ENCODE results near the gene FRMD1. TPM values are rescaled to one million over a fixed set of nuclear protein-coding genes. Genes with fewer than 3 reads are reported as not detected.

FRMD1 gene
- polyA plus RNA-seq, 3 donors = not detected

DNA sequence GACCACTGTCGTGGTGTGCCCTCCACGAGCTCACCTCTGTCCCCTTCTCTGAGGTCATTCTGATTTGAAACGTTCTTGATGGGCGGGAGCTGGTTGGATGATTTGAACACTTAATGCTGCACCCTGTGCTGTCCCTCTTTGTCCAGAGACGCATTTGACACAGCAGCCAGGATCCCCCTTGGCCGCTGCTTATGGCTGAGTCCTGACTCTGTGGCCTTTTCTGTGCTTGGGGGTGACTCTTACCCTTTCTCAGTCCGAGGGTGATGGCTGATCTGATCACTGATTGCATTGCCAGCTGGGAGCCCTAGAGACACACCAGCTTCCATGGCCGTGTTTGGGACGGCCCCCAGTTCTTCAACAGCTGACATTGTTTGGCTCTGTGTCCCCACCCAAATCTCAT, 43.5 kb upstream of the FRMD1 start:
- no peaks in the 10 kb centered on the region for H3K4me1 Mint-ChIP-seq
- H3K27ac Mint-ChIP-seq = no peak overlapping the region
- H2AFZ ChIP-seq (ENCODE audit: insufficient read depth, low read depth, low read length, poor library complexity, severe bottlenecking) = no peak overlapping the region
- H3K9me3 Mint-ChIP-seq = peaks cover 0 to 16% (median 8%) of the 10 kb centered on the region in 7 donors
- no peak overlapping the region for H3K4me3 Mint-ChIP-seq
- H3K4me2 ChIP-seq (replicated peaks; ENCODE audit: extremely low read depth, low read length, poor library complexity, severe bottlenecking) = no peak overlapping the region
- no peak overlapping the region for H3K9ac ChIP-seq (ENCODE audit: insufficient read depth, low read length, poor library complexity, severe bottlenecking)
- H3K36me3 Mint-ChIP-seq = no peaks in the 10 kb centered on the region
- H3K27ac ChIP-seq (ENCODE audit: low read depth in 1 of 2, low read length in 2 of 2) = no peak overlapping the region
- H3K4me3 ChIP-seq (replicated peaks in 1 of 3; ENCODE audit: low read depth in 2 of 3, low read length in 3 of 3) = no peak overlapping the region
- H3K27me3 Mint-ChIP-seq (ENCODE audit: low read depth in 3 of 3) = peaks cover 0 to 2% (median 1%) of the 10 kb centered on the region in 3 donors
- H3K27me3 ChIP-seq (ENCODE audit: control insufficient read depth in 2 of 2, insufficient read depth in 2 of 2, low read length in 2 of 2) = no peaks in the 10 kb centered on the region
- no peaks in the 10 kb centered on the region for H4K20me1 ChIP-seq (ENCODE audit: insufficient read depth, low read length)
- peaks cover 0 to 20% of the 10 kb centered on the region in 2 donors for H3K9me3 ChIP-seq (replicated peaks in 1 of 2; ENCODE audit: control insufficient read depth in 1 of 2, insufficient read depth in 1 of 2, low read length in 2 of 2)
- H3K4me1 ChIP-seq (ENCODE audit: control insufficient read depth in 1 of 2, insufficient read depth in 2 of 2, low read length in 2 of 2) = no peaks in the 10 kb centered on the region
- intact Hi-C loops (cut with micrococcal nuclease) = no loop called here
- H3K79me2 ChIP-seq (ENCODE audit: insufficient read depth, low read length) = no peaks in the 10 kb centered on the region
- TF ChIP-seq, protein P1, sequence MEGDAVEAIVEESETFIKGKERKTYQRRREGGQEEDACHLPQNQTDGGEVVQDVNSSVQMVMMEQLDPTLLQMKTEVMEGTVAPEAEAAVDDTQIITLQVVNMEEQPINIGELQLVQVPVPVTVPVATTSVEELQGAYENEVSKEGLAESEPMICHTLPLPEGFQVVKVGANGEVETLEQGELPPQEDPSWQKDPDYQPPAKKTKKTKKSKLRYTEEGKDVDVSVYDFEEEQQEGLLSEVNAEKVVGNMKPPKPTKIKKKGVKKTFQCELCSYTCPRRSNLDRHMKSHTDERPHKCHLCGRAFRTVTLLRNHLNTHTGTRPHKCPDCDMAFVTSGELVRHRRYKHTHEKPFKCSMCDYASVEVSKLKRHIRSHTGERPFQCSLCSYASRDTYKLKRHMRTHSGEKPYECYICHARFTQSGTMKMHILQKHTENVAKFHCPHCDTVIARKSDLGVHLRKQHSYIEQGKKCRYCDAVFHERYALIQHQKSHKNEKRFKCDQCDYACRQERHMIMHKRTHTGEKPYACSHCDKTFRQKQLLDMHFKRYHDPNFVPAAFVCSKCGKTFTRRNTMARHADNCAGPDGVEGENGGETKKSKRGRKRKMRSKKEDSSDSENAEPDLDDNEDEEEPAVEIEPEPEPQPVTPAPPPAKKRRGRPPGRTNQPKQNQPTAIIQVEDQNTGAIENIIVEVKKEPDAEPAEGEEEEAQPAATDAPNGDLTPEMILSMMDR (IDR thresholded peaks at IDR 0.05) = no peak
- DNase-seq = no peak
- H3K36me3 ChIP-seq (replicated peaks in 1 of 2; ENCODE audit: control insufficient read depth in 1 of 2, insufficient read depth in 2 of 2, low read length in 2 of 2) = no peaks in the 10 kb centered on the region
- 88% methylated on average over 9 of the region's 9 CpGs for WGBS (ENCODE audit: insufficient coverage)

DNA sequence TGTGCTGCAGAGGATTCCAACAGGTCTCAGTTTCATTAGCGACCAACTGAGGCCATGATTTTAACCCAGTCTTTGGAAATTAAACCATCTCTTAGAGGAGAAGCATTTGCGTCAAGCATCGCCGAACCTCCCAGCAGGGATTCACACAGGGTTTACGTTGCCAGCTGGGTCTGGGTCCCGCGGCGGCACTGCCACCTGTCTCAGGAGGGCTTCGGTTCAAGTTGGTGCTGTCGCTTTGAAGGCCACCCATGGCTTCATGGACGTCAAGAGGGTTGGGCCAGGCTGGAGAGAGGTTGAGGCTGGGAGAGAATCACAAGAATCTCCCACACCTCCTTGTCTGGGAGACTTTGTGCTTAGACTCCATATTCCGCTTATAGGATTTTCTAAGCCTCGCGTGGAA, 43.0 kb upstream of the FRMD1 start:
- Mint-ChIP-seq H3K27ac (no peak overlapping the region), H3K4me1 (no peaks in the 10 kb centered on the region)

More for the DNA sequence above, 43.0 kb upstream of the FRMD1 start:
- WGBS (ENCODE audit: insufficient coverage) = 97% methylated on average over 8 of the region's 14 CpGs
- H3K4me1 ChIP-seq (ENCODE audit: control insufficient read depth in 1 of 2, insufficient read depth in 2 of 2, low read length in 2 of 2) = no peaks in the 10 kb centered on the region
- H3K27me3 ChIP-seq (ENCODE audit: control insufficient read depth in 2 of 2, insufficient read depth in 2 of 2, low read length in 2 of 2) = no peaks in the 10 kb centered on the region
- no peak overlapping the region for H2AFZ ChIP-seq (ENCODE audit: insufficient read depth, low read depth, low read length, poor library complexity, severe bottlenecking)
- no peak for DNase-seq
- no peaks in the 10 kb centered on the region for H3K36me3 Mint-ChIP-seq
- TF ChIP-seq, protein P1 (IDR thresholded peaks at IDR 0.05) = no peak
- no peak overlapping the region for H3K4me3 Mint-ChIP-seq
- H4K20me1 ChIP-seq (ENCODE audit: insufficient read depth, low read length) = no peaks in the 10 kb centered on the region
- intact Hi-C loops (cut with micrococcal nuclease) = no loop called here
- H3K9me3 Mint-ChIP-seq = peaks cover 0 to 16% (median 8%) of the 10 kb centered on the region in 7 donors
- H3K4me3 ChIP-seq (replicated peaks in 1 of 3; ENCODE audit: low read depth in 2 of 3, low read length in 3 of 3) = no peak overlapping the region
- peaks cover 0 to 4% (median 1%) of the 10 kb centered on the region in 3 donors for H3K27me3 Mint-ChIP-seq (ENCODE audit: low read depth in 3 of 3)
- no peak overlapping the region for H3K4me2 ChIP-seq (replicated peaks; ENCODE audit: extremely low read depth, low read length, poor library complexity, severe bottlenecking)
- H3K9ac ChIP-seq (ENCODE audit: insufficient read depth, low read length, poor library complexity, severe bottlenecking) = no peak overlapping the region
- peaks cover 0 to 20% of the 10 kb centered on the region in 2 donors for H3K9me3 ChIP-seq (replicated peaks in 1 of 2; ENCODE audit: control insufficient read depth in 1 of 2, insufficient read depth in 1 of 2, low read length in 2 of 2)
- no peak overlapping the region for H3K27ac ChIP-seq (ENCODE audit: low read depth in 1 of 2, low read length in 2 of 2)
- H3K79me2 ChIP-seq (ENCODE audit: insufficient read depth, low read length) = no peaks in the 10 kb centered on the region
- no peaks in the 10 kb centered on the region for H3K36me3 ChIP-seq (replicated peaks in 1 of 2; ENCODE audit: control insufficient read depth in 1 of 2, insufficient read depth in 2 of 2, low read length in 2 of 2)

All from CD14-positive monocyte (primary cell).